HepG2 (cell line): Measurements from ENCODE around the gene SDK1. TPM values are rescaled to one million over a fixed set of nuclear protein-coding genes. Genes with fewer than 3 reads are reported as not detected.

Source experiments
- ATAC-seq: fragments of 200-7000 bp; cut with Tn5 transposase; 3 replicates; pipeline ENCODE4 v1.9.1; 2020; ENCODE audit warnings: mild to moderate bottlenecking, moderate library complexity
- BruUV-seq: library from RNA; stranded (reverse); fragments of 400-500 nt; replicated peaks from 2 replicates; lab custom pipeline; 2021; lab: Mats Ljungman, UMichigan
- CTCF ChIA-PET: fragments of 300-600 bp; formaldehyde crosslinking; extraction: SDS; loops from one replicate; lab custom pipeline; 2021; ENCODE audit warnings: low total read pairs, inconsistent platforms, low intra/inter-chr PET ratio; lab: Yijun Ruan, JAX
- POLR2A ChIA-PET: fragments of 350-600 bp; sonication (Branson Sonifier 250); formaldehyde crosslinking; loops from one replicate; lab custom pipeline; 2020; ENCODE audit warnings: antibody characterized with exemption, inconsistent platforms; lab: Yijun Ruan, JAX
- DNase-seq: peaks from one replicate; pipeline ENCODE4 v3.0.0-alpha.2; 2015; ENCODE audit warnings: low spot score
- FAIRE-seq: peaks from 3 replicates; lab custom pipeline; 2011; peaks lifted over from hg19 to GRCh38; lab: Jason Lieb, UNC
- H2AFZ ChIP-seq: one replicate; pipeline ENCODE4 v1.6.1; 2011; ENCODE audit warnings: low read length, inconsistent platforms
- H3K27ac ChIP-seq: fragments of 300-600 bp; 3 replicates; pipeline ENCODE4 v1.8.0; 2011; ENCODE audit warnings: mixed run types, mild to moderate bottlenecking, mixed read lengths, low read length, inconsistent platforms; ENCODE audit not compliant: insufficient read depth; ENCODE audit errors: extremely low read length
- H3K27me3 ChIP-seq, 2 experiments: fragments of 200-600 bp in 1 of 2; 2 replicates in 1 of 2; 3 replicates in 1 of 2; pipeline versions ENCODE4 v1.6.0 to v1.8.0; 2011; ENCODE audit warnings: low read length in 2 of 2, mild to moderate bottlenecking in 2 of 2, moderate library complexity in 2 of 2, inconsistent platforms in 1 of 2; ENCODE audit not compliant: insufficient read depth in 2 of 2, control insufficient read depth in 1 of 2
- H3K36me3 ChIP-seq, 2 experiments: fragments of 200-600 bp in 1 of 2; replicated peaks in 1 of 2; 2 replicates in 1 of 2; 3 replicates in 1 of 2; pipeline versions ENCODE4 v1.5.1 to v1.8.0; 2011; ENCODE audit warnings: low read length in 2 of 2, inconsistent platforms in 1 of 2; ENCODE audit not compliant: insufficient read depth in 2 of 2, control insufficient read depth in 1 of 2
- H3K4me1 ChIP-seq: 2 replicates; pipeline ENCODE4 v1.5.1; 2012; ENCODE audit warnings: low read length, inconsistent platforms; ENCODE audit not compliant: insufficient read depth
- H3K4me2 ChIP-seq: 2 replicates; pipeline ENCODE4 v1.6.0; 2011; ENCODE audit warnings: low read depth, low read length, inconsistent platforms
- H3K4me3 ChIP-seq, 3 experiments: fragments of 200-600 bp in 1 of 3; sonication (generic), shearing (Covaris generic) in 1 of 3; replicated peaks in 1 of 3; 2 replicates each; pipeline ENCODE4 v1.5.1; 2011 to 2016; ENCODE audit warnings: low read length in 3 of 3, inconsistent platforms in 2 of 3, low read depth in 2 of 3, mild to moderate bottlenecking in 2 of 3, control low read depth in 1 of 3, mixed read lengths in 1 of 3; ENCODE audit not compliant: insufficient read depth in 1 of 3
- H3K79me2 ChIP-seq: one replicate; pipeline ENCODE4 v1.6.1; 2011; ENCODE audit warnings: low read length, inconsistent platforms; ENCODE audit not compliant: insufficient read depth
- H3K9ac ChIP-seq: 2 replicates; pipeline ENCODE4 v1.6.0; 2011; ENCODE audit warnings: mild to moderate bottlenecking, low read depth, low read length, inconsistent platforms; ENCODE audit not compliant: insufficient read depth
- H3K9me3 ChIP-seq: 2 replicates; pipeline ENCODE4 v1.5.1; 2012; ENCODE audit warnings: mild to moderate bottlenecking, low read length
- H4K20me1 ChIP-seq: 2 replicates; pipeline ENCODE4 v1.6.0; 2011; ENCODE audit warnings: inconsistent platforms, mild to moderate bottlenecking, low read length, moderate library complexity; ENCODE audit not compliant: insufficient read depth
- STAG1 ChIP-seq: sonication (generic); formaldehyde crosslinking; IDR thresholded peaks from 2 replicates; pipeline ENCODE4 v1.4.0; 2020; ENCODE audit warnings: missing genetic modification reagents
- WGBS: methylation state at CpG from one replicate; pipeline ENCODE4 v1.1.6; 2017; ENCODE audit warnings: low lambda C conversion rate; 5-methylcytosine and 5-hydroxymethylcytosine counted together
- in situ Hi-C: cut with HindIII; loops from 2 replicates; pipeline ENCODE4 v1.10.0; 2017; ENCODE audit warnings: low pct_unique_long_range_greater_than_20kb; ENCODE audit not compliant: extremely low pct_ligation_motif_present
- intact Hi-C: fragments of 100-400 bp; cut with micrococcal nuclease; formaldehyde crosslinking; loops from one replicate; pipeline ENCODE4 v1.10.0; 2022; ENCODE audit not compliant: unreplicated experiment
- polyA plus RNA-seq, 8 experiments: library from polyadenylated mRNA; depleted of rRNA in 3 of 8; stranded (reverse) in 7 of 8; unstranded in 1 of 8; fragments of >200 nt; fragmentation: Illumina TruSeq in 4 of 8; extraction: Trizol in 4 of 8; gene quantifications; 2 replicates each; pipeline versions ENCODE4 v1.2.1 to v1.2.3, GENCODE V29; 2011 to 2016; ENCODE audit warnings: low read depth in 4 of 8, missing spikeins in 1 of 8, mixed read lengths in 1 of 8; ENCODE audit not compliant: insufficient read depth in 1 of 8
- total RNA-seq, 5 experiments: library from RNA; depleted of rRNA; stranded (reverse); fragments of >200 nt; fragmentation: Illumina TruSeq; extraction: Trizol; gene quantifications; 2 replicates each; pipeline ENCODE4 v1.2.3, GENCODE V29; 2016; ENCODE audit warnings: low read depth in 1 of 5
- TF ChIP-seq, protein P1 (sequence below): sonication (generic); formaldehyde crosslinking; IDR thresholded peaks from 2 replicates; pipeline ENCODE4 v1.5.0; 2020; ENCODE audit warnings: mild to moderate bottlenecking, missing genetic modification reagents, moderate library complexity
- TF ChIP-seq, protein P2 (sequence below): sonication (generic); formaldehyde crosslinking; IDR thresholded peaks from 2 replicates; pipeline ENCODE4 v1.4.0; 2020; ENCODE audit warnings: mild to moderate bottlenecking, missing genetic modification reagents

SDK1 gene
- total and polyA plus RNA-seq, 2 of the 13 experiments (the other 11 are each of a cell fraction or from before 2014, with no cell fraction given): 0.35 to 2.4 TPM

DNA sequence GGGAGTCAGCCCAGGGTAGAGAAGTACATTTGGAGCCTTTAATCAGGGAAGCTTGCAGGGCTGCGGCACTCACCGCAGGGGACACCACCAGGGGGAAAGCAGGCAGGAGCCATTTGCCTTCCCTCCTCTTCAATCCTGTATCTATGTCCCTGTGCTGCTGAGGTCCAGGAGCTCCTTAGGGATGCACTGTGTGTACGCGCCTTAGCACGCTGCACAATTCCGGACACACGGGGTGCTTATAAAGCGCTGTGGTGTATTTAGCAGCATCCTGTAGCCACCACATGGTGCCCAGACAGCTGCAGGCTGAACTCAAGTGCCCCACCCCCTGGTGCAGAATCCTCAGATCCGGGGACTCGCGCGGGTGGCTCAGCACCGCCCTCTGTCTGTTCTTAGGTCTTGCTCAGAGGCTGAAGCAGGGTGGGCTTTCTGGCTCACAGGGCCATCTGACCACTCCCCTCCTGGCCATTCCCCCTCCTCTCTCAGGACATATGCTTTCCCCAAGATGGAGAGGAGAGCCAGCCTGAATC is 421.4 kb downstream of the SDK1 start:
- ATAC-seq: peak; percentile 81
- 51% methylated on average over 8 of the region's 13 CpGs for WGBS

More for the DNA sequence above, 421.4 kb downstream of the SDK1 start:
- CTCF ChIA-PET: no interaction called here
- H3K9ac ChIP-seq: no peak overlapping the region
- H3K4me1 ChIP-seq: no peaks in the 10 kb centered on the region
- no peak overlapping the region for H3K27ac ChIP-seq
- POLR2A ChIA-PET: no interaction called here
- BruUV-seq: no TSS peak
- no peaks in the 10 kb centered on the region for H4K20me1 ChIP-seq
- intact Hi-C loops: loop anchor here (2.0 kb wide), 1 partner anchor 240 kb away; no protein-coding TSS in a partner anchor
- no peak overlapping the region for H2AFZ ChIP-seq
- no peaks in the 10 kb centered on the region for H3K27me3 ChIP-seq
- no peaks in the 10 kb centered on the region for H3K9me3 ChIP-seq
- H3K36me3 ChIP-seq: no peaks in the 10 kb centered on the region
- DNase-seq: peak; percentile 17
- no peak for FAIRE-seq
- no peak overlapping the region for H3K4me3 ChIP-seq
- no peaks in the 10 kb centered on the region for H3K79me2 ChIP-seq
- TF ChIP-seq, protein P1, sequence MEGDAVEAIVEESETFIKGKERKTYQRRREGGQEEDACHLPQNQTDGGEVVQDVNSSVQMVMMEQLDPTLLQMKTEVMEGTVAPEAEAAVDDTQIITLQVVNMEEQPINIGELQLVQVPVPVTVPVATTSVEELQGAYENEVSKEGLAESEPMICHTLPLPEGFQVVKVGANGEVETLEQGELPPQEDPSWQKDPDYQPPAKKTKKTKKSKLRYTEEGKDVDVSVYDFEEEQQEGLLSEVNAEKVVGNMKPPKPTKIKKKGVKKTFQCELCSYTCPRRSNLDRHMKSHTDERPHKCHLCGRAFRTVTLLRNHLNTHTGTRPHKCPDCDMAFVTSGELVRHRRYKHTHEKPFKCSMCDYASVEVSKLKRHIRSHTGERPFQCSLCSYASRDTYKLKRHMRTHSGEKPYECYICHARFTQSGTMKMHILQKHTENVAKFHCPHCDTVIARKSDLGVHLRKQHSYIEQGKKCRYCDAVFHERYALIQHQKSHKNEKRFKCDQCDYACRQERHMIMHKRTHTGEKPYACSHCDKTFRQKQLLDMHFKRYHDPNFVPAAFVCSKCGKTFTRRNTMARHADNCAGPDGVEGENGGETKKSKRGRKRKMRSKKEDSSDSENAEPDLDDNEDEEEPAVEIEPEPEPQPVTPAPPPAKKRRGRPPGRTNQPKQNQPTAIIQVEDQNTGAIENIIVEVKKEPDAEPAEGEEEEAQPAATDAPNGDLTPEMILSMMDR (CRISPR knock-in tag): peak; percentile 50
- TF ChIP-seq STAG1 (CRISPR knock-in tag): peak; percentile 50
- TF ChIP-seq, protein P2, sequence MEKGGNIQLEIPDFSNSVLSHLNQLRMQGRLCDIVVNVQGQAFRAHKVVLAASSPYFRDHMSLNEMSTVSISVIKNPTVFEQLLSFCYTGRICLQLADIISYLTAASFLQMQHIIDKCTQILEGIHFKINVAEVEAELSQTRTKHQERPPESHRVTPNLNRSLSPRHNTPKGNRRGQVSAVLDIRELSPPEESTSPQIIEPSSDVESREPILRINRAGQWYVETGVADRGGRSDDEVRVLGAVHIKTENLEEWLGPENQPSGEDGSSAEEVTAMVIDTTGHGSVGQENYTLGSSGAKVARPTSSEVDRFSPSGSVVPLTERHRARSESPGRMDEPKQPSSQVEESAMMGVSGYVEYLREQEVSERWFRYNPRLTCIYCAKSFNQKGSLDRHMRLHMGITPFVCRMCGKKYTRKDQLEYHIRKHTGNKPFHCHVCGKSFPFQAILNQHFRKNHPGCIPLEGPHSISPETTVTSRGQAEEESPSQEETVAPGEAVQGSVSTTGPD (CRISPR knock-in tag): no peak
- H3K4me2 ChIP-seq: no peak overlapping the region
- in situ Hi-C loops: no loop called here
